ENCODE measurements around the gene LCN6.

GRCh38 chr9:136722093-136722968 is 26.0 kb downstream of the LCN6 start:
- TF ChIP-seq, protein P1, sequence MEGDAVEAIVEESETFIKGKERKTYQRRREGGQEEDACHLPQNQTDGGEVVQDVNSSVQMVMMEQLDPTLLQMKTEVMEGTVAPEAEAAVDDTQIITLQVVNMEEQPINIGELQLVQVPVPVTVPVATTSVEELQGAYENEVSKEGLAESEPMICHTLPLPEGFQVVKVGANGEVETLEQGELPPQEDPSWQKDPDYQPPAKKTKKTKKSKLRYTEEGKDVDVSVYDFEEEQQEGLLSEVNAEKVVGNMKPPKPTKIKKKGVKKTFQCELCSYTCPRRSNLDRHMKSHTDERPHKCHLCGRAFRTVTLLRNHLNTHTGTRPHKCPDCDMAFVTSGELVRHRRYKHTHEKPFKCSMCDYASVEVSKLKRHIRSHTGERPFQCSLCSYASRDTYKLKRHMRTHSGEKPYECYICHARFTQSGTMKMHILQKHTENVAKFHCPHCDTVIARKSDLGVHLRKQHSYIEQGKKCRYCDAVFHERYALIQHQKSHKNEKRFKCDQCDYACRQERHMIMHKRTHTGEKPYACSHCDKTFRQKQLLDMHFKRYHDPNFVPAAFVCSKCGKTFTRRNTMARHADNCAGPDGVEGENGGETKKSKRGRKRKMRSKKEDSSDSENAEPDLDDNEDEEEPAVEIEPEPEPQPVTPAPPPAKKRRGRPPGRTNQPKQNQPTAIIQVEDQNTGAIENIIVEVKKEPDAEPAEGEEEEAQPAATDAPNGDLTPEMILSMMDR (IDR thresholded peaks at IDR 0.05; ENCODE audit: insufficient read depth, low read length, poor library complexity, severe bottlenecking): no peak
- no peak for TF ChIP-seq EZH2phosphoT487 (conservative IDR thresholded peaks at IDR 0.05; ENCODE audit: low read length)

Data from SU-DHL-6 (cell line).